ENCODE results near the gene DUOX1.
"Not testable (repeated sequence)": the region's sequence is repeated elsewhere in the genome, so short reads cannot be mapped to it uniquely, and the experiment has no call there.

Gene DUOX1

DNA sequence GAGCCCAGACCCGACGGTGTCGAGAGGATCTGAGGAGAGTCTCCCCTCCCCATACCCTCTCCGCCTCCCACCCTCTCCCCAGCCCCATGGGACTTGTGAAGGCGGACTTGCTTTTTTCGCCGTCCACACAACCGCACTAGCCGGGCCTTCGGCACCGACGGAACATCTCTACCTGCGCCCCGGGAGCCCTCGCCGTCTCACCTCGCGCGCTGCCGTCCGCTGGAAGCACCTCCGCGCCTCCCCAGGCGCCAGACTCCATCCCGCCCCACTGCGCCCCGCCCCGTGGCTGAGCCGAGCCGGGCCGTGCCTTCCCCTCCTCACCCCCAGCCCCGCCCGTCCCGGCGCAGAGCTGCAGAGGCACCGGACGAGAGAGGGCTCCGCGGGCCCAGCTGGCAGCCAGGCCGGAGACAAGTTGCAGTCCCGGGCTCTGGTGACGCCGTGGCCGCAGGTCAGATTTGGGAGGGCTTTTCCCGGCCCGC, at the start of gene DUOX1, which contains the start of gene DUOXA1:
Gene DUOX1, plus strand, starts transcription at position 344 of the 479 bp plus-strand sequence. CDS start 1,973 bp downstream, outside the sequence.
Gene DUOXA1, minus strand, starts transcription at position 229 of the 479 bp plus-strand sequence. CDS start 6,865 bp downstream, outside the sequence.
- no peak for DNase-seq

DNA sequence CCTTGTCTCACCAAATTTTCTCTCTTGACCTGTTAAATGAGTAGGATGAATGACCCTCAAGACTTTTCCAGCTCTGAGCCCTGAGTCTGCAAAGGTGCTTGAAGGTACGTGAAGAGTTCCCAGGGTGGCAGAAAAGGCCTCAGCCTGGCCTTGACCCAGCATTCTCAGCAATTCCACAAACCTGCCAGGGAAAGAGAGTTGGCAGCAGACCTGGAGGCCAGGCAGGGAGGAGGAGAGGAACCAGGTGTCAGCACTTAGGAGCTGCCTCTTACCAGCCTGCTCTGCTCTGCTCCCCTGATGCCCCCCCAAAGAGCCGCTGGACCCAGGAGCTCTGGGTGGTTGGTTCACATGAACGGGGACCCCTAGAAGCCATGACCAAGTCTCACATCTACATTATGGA, 49.2 kb upstream of the DUOX1 start:
- DNase-seq: not testable (repeated sequence)

DNA sequence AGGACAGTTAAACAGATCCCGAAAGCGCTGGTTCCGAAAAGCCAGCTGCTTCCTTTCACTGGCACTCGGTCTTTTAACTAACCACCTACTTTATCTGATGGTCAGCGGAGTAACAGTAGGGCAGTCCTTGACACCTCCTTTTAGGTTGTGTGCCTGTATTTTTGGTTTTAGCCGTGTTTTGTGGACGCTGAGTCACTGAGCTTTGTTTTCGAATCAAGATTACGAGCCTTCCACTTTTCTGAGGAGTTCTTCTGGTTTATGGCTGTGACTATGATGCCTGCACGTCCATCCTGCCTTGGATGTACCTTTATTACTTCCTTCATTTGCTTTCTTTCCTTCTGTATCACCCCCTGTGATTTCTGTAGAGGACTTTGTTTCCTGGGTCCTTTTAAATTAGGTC, 47.4 kb upstream of the DUOX1 start:
- not testable (repeated sequence) for DNase-seq

DNA sequence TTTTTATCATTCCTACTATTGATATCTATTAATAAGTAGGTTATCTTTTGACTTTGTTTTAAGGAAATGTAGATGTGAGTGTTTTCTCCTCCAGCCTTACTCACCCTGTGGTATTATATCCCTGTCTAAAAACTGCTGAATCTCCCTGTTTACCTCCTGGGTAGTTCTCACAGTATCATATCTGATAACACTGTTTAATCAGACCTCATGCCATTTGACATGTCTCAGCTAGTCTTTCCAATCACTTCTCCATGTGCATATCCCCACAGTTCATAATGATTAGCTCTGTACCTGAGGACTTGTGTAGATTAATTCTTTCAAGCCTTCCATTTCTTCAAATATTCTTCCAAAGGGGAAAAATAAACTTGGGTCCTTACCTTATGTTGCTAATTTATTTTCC, 46.6 kb upstream of the DUOX1 start:
- no peak for DNase-seq

GRCh38 chr15:45084163-45084562, 45.6 kb upstream of the DUOX1 start:
- no peak for DNase-seq

GRCh38 chr15:45087513-45087912, 42.3 kb upstream of the DUOX1 start:
- no peak for DNase-seq

- DNase-seq: no peak
Measured at GRCh38 chr15:45088801-45089711, 40.7 kb upstream of the DUOX1 start.

DNA sequence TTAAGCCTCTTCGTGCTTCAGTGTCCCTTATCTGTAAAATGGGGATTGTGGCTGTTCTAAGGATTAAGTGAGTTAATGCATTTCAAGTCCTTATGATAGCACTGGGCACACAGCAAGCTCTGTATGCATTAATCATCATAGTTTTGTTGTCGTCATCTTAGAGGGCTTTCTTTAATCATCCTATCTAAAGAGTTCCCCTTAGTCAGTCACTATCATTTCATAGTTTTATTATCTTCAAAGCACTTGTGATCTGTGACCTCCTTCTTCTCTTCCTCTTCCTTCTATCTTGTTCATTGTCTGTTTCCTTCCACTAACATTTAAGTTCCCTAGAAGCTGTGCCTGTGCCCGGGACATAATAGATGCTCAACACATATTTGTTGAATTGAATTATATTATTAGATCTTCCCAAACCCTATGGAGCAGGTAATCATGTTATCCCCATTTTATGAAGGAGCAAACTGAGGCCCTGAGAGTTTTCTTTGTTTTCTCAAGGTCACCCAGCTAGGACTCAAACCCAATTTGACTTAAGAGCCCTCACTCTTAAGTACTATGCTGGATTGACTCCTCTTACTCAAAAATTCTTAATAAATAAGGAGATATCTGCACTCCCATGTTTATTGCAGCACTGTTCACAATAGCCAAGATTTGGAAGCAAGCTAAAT, 40.0 kb upstream of the DUOX1 start:
- no peak for DNase-seq

GRCh38 chr15:45091161-45091560, 38.6 kb upstream of the DUOX1 start:
- no peak for DNase-seq

DNA sequence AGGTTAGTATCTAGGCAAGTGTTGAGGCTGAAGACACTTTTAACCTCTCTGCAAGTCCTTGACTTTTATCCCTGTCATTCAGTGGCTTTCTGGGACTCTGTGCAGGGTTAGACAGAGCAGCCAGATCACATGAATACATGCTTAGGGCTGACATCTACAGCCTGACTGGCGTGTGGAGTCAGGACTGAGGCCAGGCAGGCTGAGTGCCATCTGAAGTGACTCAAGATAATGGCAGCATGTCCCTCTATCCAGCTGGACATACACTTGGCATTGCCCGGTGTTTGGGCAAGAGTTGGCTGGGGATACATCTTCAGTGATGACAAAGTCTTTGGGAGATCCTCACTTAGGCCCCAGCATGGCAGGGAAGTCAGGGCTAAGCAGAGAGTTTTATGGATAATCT, 38.2 kb upstream of the DUOX1 start:
- no peak for DNase-seq

DNA sequence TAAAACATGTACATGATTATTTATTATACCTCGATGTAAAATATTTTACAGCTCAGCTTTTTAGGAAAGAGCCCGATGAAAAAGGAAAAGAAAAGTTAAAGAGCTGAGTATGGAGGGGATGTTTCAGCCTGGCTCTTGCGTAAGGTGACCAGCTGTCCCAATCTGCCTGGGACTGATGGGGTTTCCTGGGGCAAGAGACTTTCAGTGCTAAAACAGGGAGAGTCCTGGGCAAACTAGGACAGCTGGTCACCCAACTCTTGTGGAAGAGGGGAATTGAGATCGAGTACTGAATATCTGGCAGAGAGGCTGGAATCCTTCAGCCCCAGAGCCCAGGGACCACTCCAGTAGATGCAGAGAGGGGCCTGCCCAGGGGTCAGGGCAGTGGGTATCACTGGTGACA, 36.8 kb upstream of the DUOX1 start:
- no peak for DNase-seq

DNA sequence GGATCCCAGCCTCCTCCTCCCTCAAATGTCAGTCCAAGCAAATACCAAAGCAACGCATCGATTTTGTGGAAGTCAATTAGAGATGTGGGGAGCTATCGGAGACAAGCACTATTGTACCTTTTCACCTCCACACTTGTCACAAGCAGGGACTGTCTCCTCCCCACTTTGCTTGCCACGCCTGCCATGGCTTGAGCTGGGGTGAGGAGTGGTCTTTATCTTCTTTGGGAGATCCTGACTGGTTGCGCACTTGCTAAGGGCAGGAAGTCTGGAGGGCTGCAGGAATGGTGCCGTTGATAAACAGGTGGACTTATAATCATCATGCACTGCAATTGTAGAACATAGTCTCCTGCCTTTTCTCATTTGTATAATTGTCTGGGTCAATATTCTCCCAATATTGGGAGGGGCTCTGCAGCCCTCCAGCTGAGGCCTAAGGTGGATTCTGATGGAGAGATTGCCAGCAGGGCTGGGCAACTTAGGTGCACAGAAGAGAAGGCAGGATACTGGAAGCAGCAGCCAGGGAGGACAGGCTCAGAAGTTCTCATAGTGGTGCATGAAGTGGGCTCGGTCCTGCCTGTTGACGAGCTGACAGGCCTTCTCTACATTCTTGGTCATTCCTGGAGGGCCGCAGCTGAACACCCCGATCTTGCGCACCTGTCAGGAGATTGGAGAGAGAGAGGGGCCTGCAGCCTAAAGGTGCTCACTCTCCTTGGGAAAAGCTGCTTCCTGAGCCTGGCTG, 36.0 kb upstream of the DUOX1 start:
- no peak for DNase-seq

- no peak for DNase-seq
Measured at GRCh38 chr15:45094358-45094730, 35.5 kb upstream of the DUOX1 start.

- DNase-seq: no peak
Measured at GRCh38 chr15:45095661-45096060, 34.1 kb upstream of the DUOX1 start.

DNA sequence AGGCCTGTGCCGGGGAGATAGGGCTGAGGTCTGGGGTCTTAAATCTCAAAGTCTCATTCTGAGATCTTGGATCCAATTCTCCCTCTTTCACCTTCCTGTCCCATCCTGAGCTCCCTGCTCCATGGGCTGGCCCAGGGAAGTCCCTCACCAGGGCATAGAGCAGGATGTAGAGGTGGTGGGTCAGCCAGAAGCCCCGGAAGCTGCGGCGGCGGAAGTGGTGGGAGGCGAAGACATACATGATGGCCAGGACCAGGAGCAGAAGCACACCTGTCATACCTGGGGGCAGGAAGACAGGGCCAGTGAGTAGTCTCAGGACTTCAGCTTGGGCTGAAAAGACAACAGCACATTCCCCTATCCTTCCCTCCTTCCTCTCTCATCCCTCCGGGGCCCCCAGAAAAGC, 32.3 kb upstream of the DUOX1 start:
- DNase-seq: no peak

GRCh38 chr15:45099549-45100165, 30.1 kb upstream of the DUOX1 start:
- DNase-seq: no peak

GRCh38 chr15:45100884-45101625, 28.7 kb upstream of the DUOX1 start:
- DNase-seq: no peak

GRCh38 chr15:45101749-45102148, 28.0 kb upstream of the DUOX1 start:
- DNase-seq: no peak

GRCh38 chr15:45102226-45102625, 27.6 kb upstream of the DUOX1 start:
- DNase-seq: no peak

GRCh38 chr15:45104170-45104569, 25.6 kb upstream of the DUOX1 start:
- DNase-seq: not testable (repeated sequence)

DNA sequence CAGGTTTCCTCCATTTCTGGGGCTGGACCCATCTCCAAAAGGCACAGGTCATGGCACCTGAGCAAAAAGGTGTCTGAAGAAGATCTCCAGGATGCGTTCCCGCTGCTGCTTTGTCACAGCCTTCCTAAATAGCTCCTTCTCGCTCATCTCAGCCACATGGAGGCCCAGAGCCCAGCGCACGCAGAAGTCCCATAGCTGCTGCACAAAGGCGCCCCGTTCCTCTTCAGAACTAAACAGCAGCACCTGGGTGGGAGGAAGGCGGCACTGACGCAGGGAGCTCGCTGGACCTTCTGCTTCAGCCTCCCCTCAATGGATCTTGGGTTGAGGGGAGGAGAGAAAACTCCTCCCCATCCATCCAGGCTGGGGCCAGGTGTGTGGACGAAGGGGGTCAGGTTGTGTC, 24.2 kb upstream of the DUOX1 start:
- DNase-seq: no peak
